H9 (cell line): ENCODE data around the gene WDR38. TPM values are rescaled to one million over a fixed set of nuclear protein-coding genes. Genes with fewer than 3 reads are reported as not detected.

ENCODE experiments used
- DNase-seq: peaks from one replicate; pipeline ENCODE4 v3.0.0-alpha.2; 2017
- H2AFZ ChIP-seq: one replicate; pipeline ENCODE4 v1.6.1; 2013; ENCODE audit warnings: mild to moderate bottlenecking, low read length, control low read depth, moderate library complexity
- H2AK5ac ChIP-seq: 2 replicates; pipeline ENCODE4 v1.6.1; 2013; ENCODE audit warnings: low read length, control low read depth, mixed read lengths; ENCODE audit not compliant: insufficient read length
- H2BK120ac ChIP-seq: one replicate; pipeline ENCODE4 v1.6.1; 2013; ENCODE audit warnings: low read depth, mild to moderate bottlenecking, low read length, control low read depth, inconsistent platforms; ENCODE audit not compliant: poor library complexity, severe bottlenecking
- H2BK12ac ChIP-seq: 2 replicates; pipeline ENCODE4 v1.6.1; 2013; ENCODE audit warnings: low read length, control low read depth, mixed read lengths, low read depth; ENCODE audit not compliant: insufficient read length
- H2BK15ac ChIP-seq: 2 replicates; pipeline ENCODE4 v1.6.1; 2013; ENCODE audit warnings: low read depth, low read length, control low read depth
- H2BK20ac ChIP-seq: one replicate; pipeline ENCODE4 v1.6.1; 2013; ENCODE audit warnings: low read depth, mild to moderate bottlenecking, low read length, control low read depth, inconsistent platforms; ENCODE audit not compliant: poor library complexity, severe bottlenecking
- H2BK5ac ChIP-seq: 2 replicates; pipeline ENCODE4 v1.6.1; 2013; ENCODE audit warnings: low read length, control low read depth, mixed read lengths; ENCODE audit not compliant: insufficient read length
- H3K14ac ChIP-seq: 2 replicates; pipeline ENCODE4 v1.6.1; 2013; ENCODE audit warnings: low read length, control low read depth; ENCODE audit not compliant: insufficient read depth
- H3K18ac ChIP-seq: 2 replicates; pipeline ENCODE4 v1.6.1; 2013; ENCODE audit warnings: low read depth, mild to moderate bottlenecking, mixed read lengths, low read length, control low read depth; ENCODE audit not compliant: insufficient read length
- H3K23ac ChIP-seq: 2 replicates; pipeline ENCODE4 v1.6.1; 2013; ENCODE audit warnings: low read length, control low read depth, mixed read lengths, low read depth; ENCODE audit not compliant: insufficient read length
- H3K23me2 ChIP-seq: 2 replicates; pipeline ENCODE4 v1.6.1; 2013; ENCODE audit warnings: low read depth, mild to moderate bottlenecking, mixed read lengths, low read length, control low read depth; ENCODE audit not compliant: insufficient read length, poor library complexity, severe bottlenecking
- H3K27ac ChIP-seq: 2 replicates; pipeline ENCODE4 v1.5.1; 2013; ENCODE audit warnings: low read length, control low read depth, mixed read lengths, low read depth; ENCODE audit not compliant: insufficient read length
- H3K27me3 ChIP-seq: 2 replicates; pipeline ENCODE4 v1.6.1; 2013; ENCODE audit warnings: low read length, control low read depth, inconsistent platforms; ENCODE audit not compliant: insufficient read depth
- H3K4ac ChIP-seq: 2 replicates; pipeline ENCODE4 v1.6.1; 2013; ENCODE audit warnings: low read depth, mild to moderate bottlenecking, control low read depth, inconsistent platforms, low read length, moderate library complexity
- H3K4me1 ChIP-seq: 2 replicates; pipeline ENCODE4 v1.6.1; 2013; ENCODE audit warnings: low read length, control low read depth, inconsistent platforms; ENCODE audit not compliant: insufficient read depth
- H3K4me2 ChIP-seq: 2 replicates; pipeline ENCODE4 v1.6.1; 2013; ENCODE audit warnings: low read length, control low read depth, mixed read lengths; ENCODE audit not compliant: insufficient read length, insufficient read depth
- H3K56ac ChIP-seq: 2 replicates; pipeline ENCODE4 v1.6.1; 2013; ENCODE audit warnings: low read depth, mild to moderate bottlenecking, mixed read lengths, low read length, control low read depth; ENCODE audit not compliant: insufficient read length
- H3K79me1 ChIP-seq: 2 replicates; pipeline ENCODE4 v1.6.1; 2013; ENCODE audit warnings: low read depth, mild to moderate bottlenecking, moderate library complexity, low read length, control low read depth, inconsistent platforms; ENCODE audit not compliant: insufficient read depth, poor library complexity, severe bottlenecking
- H3K79me2 ChIP-seq: 2 replicates; pipeline ENCODE4 v1.6.1; 2013; ENCODE audit warnings: low read length, control low read depth, inconsistent platforms; ENCODE audit not compliant: insufficient read depth
- H3K9ac ChIP-seq: 2 replicates; pipeline ENCODE4 v1.6.1; 2013; ENCODE audit warnings: low read length, control low read depth, mixed read lengths; ENCODE audit not compliant: insufficient read length; ENCODE audit errors: extremely low read depth
- H3K9me3 ChIP-seq: one replicate; pipeline ENCODE4 v1.6.1; 2013; ENCODE audit warnings: low read depth, low read length, inconsistent platforms; ENCODE audit not compliant: control insufficient read depth
- H3T11ph ChIP-seq: one replicate; pipeline ENCODE4 v1.6.1; 2013; ENCODE audit warnings: mild to moderate bottlenecking, low read length, control low read depth, inconsistent platforms
- H4K20me1 ChIP-seq: one replicate; pipeline ENCODE4 v1.6.1; 2013; ENCODE audit not compliant: control insufficient read depth, insufficient read length, insufficient read depth
- H4K5ac ChIP-seq: 2 replicates; pipeline ENCODE4 v1.6.1; 2013; ENCODE audit warnings: low read depth, mild to moderate bottlenecking, mixed read lengths, low read length, control low read depth; ENCODE audit not compliant: insufficient read length
- H4K8ac ChIP-seq: replicated peaks from 2 replicates; pipeline ENCODE4 v1.6.1; 2013; ENCODE audit warnings: low read length, control low read depth, mixed read lengths, low read depth; ENCODE audit not compliant: insufficient read length
- H4K91ac ChIP-seq: 2 replicates; pipeline ENCODE4 v1.6.1; 2013; ENCODE audit warnings: low read depth, mild to moderate bottlenecking, moderate library complexity, mixed read lengths, low read length, control low read depth; ENCODE audit not compliant: insufficient read length
- H3K27ac Mint-ChIP-seq, 3 experiments: 2 replicates in 2 of 3; 3 replicates in 1 of 3; pipeline ENCODE4 v1.8.0; 2020 to 2021; ENCODE audit warnings: mixed read lengths in 3 of 3, mild to moderate bottlenecking in 1 of 3, moderate library complexity in 1 of 3
- H3K27me3 Mint-ChIP-seq: 2 replicates; pipeline ENCODE4 v1.8.0; 2021; ENCODE audit warnings: low read depth, mild to moderate bottlenecking, moderate library complexity, mixed read lengths
- H3K36me3 Mint-ChIP-seq, 3 experiments: 2 replicates in 2 of 3; 3 replicates in 1 of 3; pipeline ENCODE4 v1.8.0; 2020 to 2021; ENCODE audit warnings: low read depth in 3 of 3, mixed read lengths in 3 of 3; ENCODE audit not compliant: insufficient read depth in 1 of 3
- H3K4me1 Mint-ChIP-seq, 2 experiments: 2 replicates each; pipeline ENCODE4 v1.8.0; 2020; ENCODE audit warnings: mixed read lengths in 2 of 2
- H3K4me3 Mint-ChIP-seq, 2 experiments: 2 replicates in 1 of 2; 3 replicates in 1 of 2; pipeline ENCODE4 v1.8.0; 2020 to 2021; ENCODE audit warnings: mild to moderate bottlenecking in 2 of 2, mixed read lengths in 2 of 2, moderate library complexity in 1 of 2
- H3K9me3 Mint-ChIP-seq, 2 experiments: 2 replicates in 1 of 2; 3 replicates in 1 of 2; pipeline ENCODE4 v1.8.0; 2020; ENCODE audit warnings: mild to moderate bottlenecking in 2 of 2, mixed read lengths in 2 of 2, moderate library complexity in 1 of 2
- WGBS: extraction: QIAGEN DNeasy Blood & Tissue Kit; methylation state at CpG from one replicate; pipeline ENCODE4 v1.1.7; 2013; ENCODE audit warnings: missing lambda C conversion rate, low lambda C conversion rate, mixed read lengths; ENCODE audit not compliant: insufficient read length; ENCODE audit errors: extremely low coverage; 5-methylcytosine and 5-hydroxymethylcytosine counted together
- total RNA-seq: library from RNA; stranded (reverse); gene quantifications from 2 replicates; pipeline ENCODE4 v1.2.1, GENCODE V29; 2021
- TF ChIP-seq, protein P1 (sequence below): fragments of 200-600 bp; sonication (generic); conservative IDR thresholded peaks from 3 replicates; pipeline ENCODE4 v1.8.0; 2021; ENCODE audit warnings: antibody characterized with exemption, mild to moderate bottlenecking

The WDR38 gene
- total RNA-seq, 1 experiment from 2014 or later, result not detected

DNA sequence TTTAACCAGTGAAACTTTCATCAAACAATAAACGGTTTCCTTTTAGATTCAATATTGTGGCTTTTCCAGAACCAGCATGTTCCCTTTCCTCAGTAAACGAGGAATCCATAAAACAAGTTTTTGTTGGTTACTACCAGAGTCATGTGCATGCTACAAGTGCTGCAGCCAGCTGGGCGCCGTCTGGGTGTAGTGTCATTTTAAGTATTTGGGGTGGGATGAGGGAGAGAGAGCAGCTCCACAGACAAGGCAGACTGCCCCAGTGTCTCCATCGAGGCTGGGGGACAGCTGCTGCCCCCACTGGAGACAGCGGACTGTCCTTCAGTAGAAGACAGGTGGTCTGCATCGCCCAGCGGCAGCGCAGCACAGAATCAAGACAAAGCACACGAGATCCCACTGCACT, 26.0 kb downstream of the WDR38 start:
- TF ChIP-seq, protein P1, sequence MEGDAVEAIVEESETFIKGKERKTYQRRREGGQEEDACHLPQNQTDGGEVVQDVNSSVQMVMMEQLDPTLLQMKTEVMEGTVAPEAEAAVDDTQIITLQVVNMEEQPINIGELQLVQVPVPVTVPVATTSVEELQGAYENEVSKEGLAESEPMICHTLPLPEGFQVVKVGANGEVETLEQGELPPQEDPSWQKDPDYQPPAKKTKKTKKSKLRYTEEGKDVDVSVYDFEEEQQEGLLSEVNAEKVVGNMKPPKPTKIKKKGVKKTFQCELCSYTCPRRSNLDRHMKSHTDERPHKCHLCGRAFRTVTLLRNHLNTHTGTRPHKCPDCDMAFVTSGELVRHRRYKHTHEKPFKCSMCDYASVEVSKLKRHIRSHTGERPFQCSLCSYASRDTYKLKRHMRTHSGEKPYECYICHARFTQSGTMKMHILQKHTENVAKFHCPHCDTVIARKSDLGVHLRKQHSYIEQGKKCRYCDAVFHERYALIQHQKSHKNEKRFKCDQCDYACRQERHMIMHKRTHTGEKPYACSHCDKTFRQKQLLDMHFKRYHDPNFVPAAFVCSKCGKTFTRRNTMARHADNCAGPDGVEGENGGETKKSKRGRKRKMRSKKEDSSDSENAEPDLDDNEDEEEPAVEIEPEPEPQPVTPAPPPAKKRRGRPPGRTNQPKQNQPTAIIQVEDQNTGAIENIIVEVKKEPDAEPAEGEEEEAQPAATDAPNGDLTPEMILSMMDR, result no peak
- H4K8ac ChIP-seq, result no peak overlapping the region
- no peak overlapping the region for H4K5ac ChIP-seq
- H3K23ac ChIP-seq, result no peak overlapping the region
- no peaks in the 10 kb centered on the region; the same call in 1 of the 2 replicates for H3K79me2 ChIP-seq
- H2AK5ac ChIP-seq, result no peak overlapping the region
- H3K27me3 ChIP-seq, result no peaks in the 10 kb centered on the region
- no peak overlapping the region for H3T11ph ChIP-seq
- no peak overlapping the region for H2BK20ac ChIP-seq
- H3K14ac ChIP-seq, result no peak overlapping the region; the same call in 1 of the 2 replicates
- Mint-ChIP-seq H3K4me3 (no peak overlapping the region), H3K4me1 (peaks cover 42 to 45% of the 10 kb centered on the region in 2 experiments), H3K27me3 (no peaks in the 10 kb centered on the region), H3K27ac (peak overlapping the region in 2 of 3 experiments; percentile 4 to 9; a peak in 2 of 7 replicates), H3K36me3 (peaks cover 20 to 52% (median 49%) of the 10 kb centered on the region in 3 experiments), H3K9me3 (no peaks in the 10 kb centered on the region)
- H2BK15ac ChIP-seq, result no peak overlapping the region
- no peak overlapping the region for H4K91ac ChIP-seq
- H3K56ac ChIP-seq, result no peak overlapping the region
- peaks cover 14% of the 10 kb centered on the region for H3K4me1 ChIP-seq
- no peak overlapping the region for H3K18ac ChIP-seq
- H3K4me2 ChIP-seq, result no peak overlapping the region
- H2BK120ac ChIP-seq, result no peak overlapping the region
- no CpG with 5 or more reads among the region's 10 CpGs for WGBS
- H4K20me1 ChIP-seq, result no peaks in the 10 kb centered on the region
- no peaks in the 10 kb centered on the region for H3K9me3 ChIP-seq
- H3K4ac ChIP-seq, result no peak overlapping the region
- H3K27ac ChIP-seq, result no peak overlapping the region
- no peak overlapping the region for H2BK12ac ChIP-seq
- H3K9ac ChIP-seq, result no peak overlapping the region
- H2AFZ ChIP-seq, result no peak overlapping the region
- H2BK5ac ChIP-seq, result no peak overlapping the region
- no peak for DNase-seq
- H3K23me2 ChIP-seq, result no peaks in the 10 kb centered on the region
- no peaks in the 10 kb centered on the region for H3K79me1 ChIP-seq
